ENCODE results near the gene ASIC2. TPM values are rescaled to one million over a fixed set of nuclear protein-coding genes. Genes with fewer than 3 reads are reported as not detected.

The ASIC2 gene
- total and polyA plus RNA-seq, 2 experiments from 2014 or later, result 0.52 to 2.8 TPM

DNA sequence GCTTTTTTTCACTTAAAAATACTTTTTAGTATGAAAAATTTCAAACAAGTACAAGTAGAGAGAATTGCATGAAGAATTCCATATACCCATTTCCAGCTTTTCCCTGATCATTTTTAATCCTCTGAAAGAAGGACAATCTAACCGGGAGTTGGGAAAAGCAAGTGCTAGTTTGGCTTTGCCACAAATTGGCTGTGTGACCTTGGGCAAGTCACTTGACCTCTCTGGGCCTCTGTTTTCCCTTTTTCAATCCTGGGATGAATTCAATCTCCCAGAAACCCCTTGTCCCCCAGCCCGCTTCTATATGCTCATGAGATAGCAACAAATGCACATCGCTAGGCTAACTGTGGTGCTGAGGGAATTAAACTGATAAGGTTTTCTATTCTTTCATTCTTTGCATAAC lies 49.4 kb downstream of the ASIC2 start (continued):
- no peak for TF ChIP-seq ZNF462 (CRISPR knock-in tag; IDR thresholded peaks at IDR 0.05)

DNA sequence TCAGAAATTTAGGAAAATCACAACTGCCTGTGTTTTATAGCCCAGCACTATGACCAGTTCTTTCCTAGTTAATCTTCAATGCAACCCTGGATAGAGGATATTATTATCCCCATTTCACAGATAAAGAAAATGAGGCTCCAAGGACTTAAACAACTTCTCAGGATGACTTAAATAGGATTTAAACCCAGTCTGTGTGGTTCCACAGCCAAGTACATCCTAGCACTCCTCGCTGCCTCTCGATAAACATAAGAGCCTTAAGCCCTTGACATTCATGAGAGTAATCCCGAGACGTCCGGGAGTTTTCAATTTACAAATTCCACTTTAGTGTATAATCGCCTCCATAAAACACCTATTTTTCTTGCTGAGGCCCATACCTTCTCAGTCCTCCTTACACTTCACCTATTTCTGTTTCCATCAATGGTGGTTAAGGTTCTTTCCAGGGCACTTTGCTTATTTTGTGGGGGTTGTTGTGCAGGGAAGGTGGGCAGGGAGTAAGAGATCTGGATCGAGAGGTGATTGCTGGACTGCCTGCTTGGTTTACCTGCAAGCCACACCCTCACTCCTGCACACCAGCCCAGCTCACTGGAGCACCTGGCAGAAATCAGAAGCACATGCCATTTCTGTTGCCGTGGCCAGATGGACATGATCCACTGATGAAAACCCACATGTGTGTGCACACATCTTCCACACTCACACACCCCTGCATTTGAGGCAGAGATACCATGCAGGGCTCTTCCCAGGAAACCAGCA lies 50.5 kb downstream of the ASIC2 start:
- Histone ChIP-seq H2AFZ (no peak overlapping the region), H3K79me2 (replicated peaks; ENCODE audit: insufficient read depth) (no peaks in the 10 kb centered on the region), H3K27me3 (ENCODE audit: insufficient read depth) (no peaks in the 10 kb centered on the region), H3K4me2 (no peak overlapping the region), H3K4me1 (ENCODE audit: insufficient read depth) (no peaks in the 10 kb centered on the region), H3F3A (replicated peaks; ENCODE audit: low read depth) (no peaks in the 10 kb centered on the region), H3K36me3 (ENCODE audit: insufficient read depth) (no peaks in the 10 kb centered on the region), H4K20me1 (replicated peaks; ENCODE audit: insufficient read depth) (no peaks in the 10 kb centered on the region), H3K4me3 (no peak overlapping the region), H3K9me2 (ENCODE audit: insufficient read depth) (no peaks in the 10 kb centered on the region), H3K27ac (ENCODE audit: low read depth) (no peak overlapping the region)
- H3K4me3 Mint-ChIP-seq, result no peak overlapping the region
- no peaks in the 10 kb centered on the region for H3K4me1 Mint-ChIP-seq
- H3K27me3 Mint-ChIP-seq (ENCODE audit: insufficient read depth, low read depth, poor library complexity), result no peaks in the 10 kb centered on the region
- no peak for DNase-seq (ENCODE audit: low spot score)
- ATAC-seq, result no peak
- H3K36me3 Mint-ChIP-seq (ENCODE audit: low read depth), result no peaks in the 10 kb centered on the region
- no peak overlapping the region for H3K27ac Mint-ChIP-seq
- no peaks in the 10 kb centered on the region for H3K9me3 Mint-ChIP-seq
- TF ChIP-seq CREB1 (CRISPR knock-in tag; IDR thresholded peaks at IDR 0.05; ENCODE audit: low read depth), result no peak
- TF ChIP-seq POLR2AphosphoS5 (IDR thresholded peaks at IDR 0.05; ENCODE audit: low read depth), result no peak
- no peak for TF ChIP-seq CTCF (conservative IDR thresholded peaks at IDR 0.05; ENCODE audit: low read depth in 2 of 2)
- TF ChIP-seq JUNB (IDR thresholded peaks at IDR 0.05; ENCODE audit: unreplicated experiment), result no peak
- TF ChIP-seq ZNF462 (CRISPR knock-in tag; IDR thresholded peaks at IDR 0.05), result no peak
- TF ChIP-seq NANOG (IDR thresholded peaks at IDR 0.05; ENCODE audit: borderline replicate concordance), result no peak
- no peak for TF ChIP-seq EZH2 (IDR thresholded peaks at IDR 0.05; ENCODE audit: low read depth, unreplicated experiment)
